IPS-20b (cell line): ENCODE measurements around the gene LONRF3.

ENCODE experiments used
- H3K27ac ChIP-seq: one replicate; pipeline ENCODE4 v1.5.1; 2013; ENCODE audit warnings: low read length
- H3K27me3 ChIP-seq: 2 replicates; pipeline ENCODE4 v1.6.1; 2013; ENCODE audit warnings: mild to moderate bottlenecking, low read length, inconsistent platforms; ENCODE audit not compliant: insufficient read depth
- H3K36me3 ChIP-seq: 2 replicates; pipeline ENCODE4 v1.6.1; 2013; ENCODE audit warnings: low read depth, mild to moderate bottlenecking, inconsistent platforms, low read length, moderate library complexity; ENCODE audit not compliant: insufficient read depth
- H3K4me1 ChIP-seq: 2 replicates; pipeline ENCODE4 v1.6.1; 2013; ENCODE audit warnings: mild to moderate bottlenecking, control low read depth, inconsistent platforms, low read length, moderate library complexity; ENCODE audit not compliant: insufficient read depth
- H3K4me3 ChIP-seq: 2 replicates; pipeline ENCODE4 v1.5.1; 2013; ENCODE audit warnings: mild to moderate bottlenecking, low read length, inconsistent platforms
- H3K9ac ChIP-seq: 2 replicates; pipeline ENCODE4 v1.6.1; 2013; ENCODE audit warnings: low read depth, mild to moderate bottlenecking, inconsistent platforms, low read length, moderate library complexity
- H3K9me3 ChIP-seq: 2 replicates; pipeline ENCODE4 v1.6.1; 2013; ENCODE audit warnings: mild to moderate bottlenecking, low read depth, low read length, inconsistent platforms; ENCODE audit not compliant: insufficient read depth

Gene LONRF3

DNA sequence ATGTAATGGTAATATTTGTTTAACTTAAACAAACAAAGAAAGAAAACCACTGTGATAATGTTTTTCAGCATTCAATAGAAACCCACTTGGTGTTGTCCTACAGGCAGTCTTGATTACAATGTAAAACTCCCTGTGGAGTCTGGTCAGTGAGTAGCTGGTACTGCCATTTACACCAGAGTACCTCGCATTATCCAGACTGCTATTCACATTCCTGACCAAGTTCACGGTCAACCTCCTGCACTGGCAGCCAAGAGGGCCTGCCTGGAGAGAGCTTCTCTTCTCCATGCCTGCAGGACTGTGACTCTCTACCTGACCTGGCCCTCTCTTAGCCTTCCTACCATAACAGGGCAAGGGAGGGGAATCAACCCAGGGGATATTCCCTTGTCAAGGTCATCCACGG, 2.9 kb upstream of the LONRF3 start:
- H3K9ac ChIP-seq, result no peak overlapping the region
- H3K4me1 ChIP-seq, result no peaks in the 10 kb centered on the region; the same call in 1 of the 2 replicates
- H3K27ac ChIP-seq, result no peak overlapping the region
- H3K36me3 ChIP-seq, result no peaks in the 10 kb centered on the region
- peaks cover 100% of the 10 kb centered on the region for H3K27me3 ChIP-seq
- H3K4me3 ChIP-seq, result no peak overlapping the region
- H3K9me3 ChIP-seq, result 0 out of 2 replicates have a peak, but pooled peaks cover 4% of the 10 kb centered on the region

DNA sequence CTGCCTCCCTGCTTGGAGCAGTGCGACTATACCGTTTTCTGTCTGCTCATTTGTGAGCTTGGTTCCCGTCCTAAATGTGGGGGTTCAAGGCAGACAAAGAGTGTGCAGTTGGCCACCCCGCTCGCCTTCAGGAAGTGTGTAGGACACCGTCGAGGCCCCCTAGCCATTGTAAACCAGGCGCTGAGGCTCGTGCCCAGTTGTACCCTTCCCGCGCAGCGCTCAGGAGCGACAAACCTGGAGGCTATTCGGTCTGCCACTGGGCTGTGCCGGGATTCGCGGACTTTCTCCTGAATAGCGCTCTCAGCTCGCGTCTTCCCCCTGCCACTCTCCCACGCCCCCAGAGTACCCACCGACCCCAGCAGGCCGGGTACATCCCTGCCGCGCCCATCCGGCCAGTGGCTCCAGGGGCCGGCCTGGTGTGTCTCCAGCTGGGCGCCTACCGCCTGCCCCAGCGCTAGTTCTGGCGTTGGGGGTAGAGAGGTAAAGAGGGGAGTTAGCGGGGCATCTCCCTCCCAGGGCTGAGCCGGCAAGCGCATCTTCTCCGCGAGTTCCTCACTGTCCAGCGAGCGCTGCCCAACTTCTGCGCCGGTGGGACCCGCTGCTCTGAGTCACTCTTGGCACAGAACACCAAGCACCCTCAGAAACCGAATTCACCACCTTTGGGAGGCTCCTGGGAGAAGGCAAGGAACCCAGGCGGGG, 880 bp upstream of the LONRF3 start:
- Histone ChIP-seq H3K27me3 (peaks cover 100% of the 10 kb centered on the region), H3K9ac (no peak overlapping the region), H3K27ac (no peak overlapping the region), H3K4me3 (no peak overlapping the region), H3K36me3 (no peaks in the 10 kb centered on the region), H3K9me3 (0 out of 2 replicates have a peak, but pooled peaks cover 4% of the 10 kb centered on the region), H3K4me1 (no peaks in the 10 kb centered on the region; the same call in 1 of the 2 replicates)

DNA sequence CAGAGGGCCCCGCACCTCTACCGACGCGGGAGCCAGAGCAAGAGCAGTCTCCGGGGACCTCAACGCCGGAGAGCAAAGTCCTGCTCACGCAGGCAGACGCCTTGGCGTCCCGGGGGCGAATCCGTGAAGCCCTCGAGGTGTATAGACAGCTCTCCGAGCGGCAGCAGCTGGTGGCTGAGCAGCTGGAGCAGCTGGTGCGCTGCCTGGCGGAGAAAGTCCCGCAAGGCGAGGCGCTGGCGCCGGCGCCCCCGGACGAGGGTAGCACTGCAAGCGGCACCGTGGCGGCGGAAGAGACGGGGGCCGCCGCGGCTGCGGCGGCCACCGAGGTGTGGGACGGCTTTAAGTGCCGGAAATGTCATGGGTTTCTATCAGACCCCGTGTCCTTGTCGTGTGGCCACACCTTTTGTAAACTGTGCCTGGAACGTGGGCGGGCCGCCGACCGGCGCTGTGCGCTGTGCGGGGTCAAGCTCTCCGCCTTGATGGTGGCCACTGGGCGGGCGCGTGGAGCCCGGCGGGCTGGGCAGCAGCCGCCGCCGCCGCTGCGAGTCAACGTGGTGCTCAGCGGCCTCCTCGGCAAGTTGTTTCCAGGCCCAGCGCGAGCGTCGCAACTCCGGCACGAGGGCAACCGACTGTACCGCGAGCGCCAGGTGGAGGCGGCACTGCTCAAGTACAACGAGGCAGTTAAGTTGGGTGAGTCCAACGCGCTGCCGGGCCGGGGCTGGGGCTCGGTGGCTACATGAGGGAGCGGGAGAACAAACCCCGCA, 672 bp downstream of the LONRF3 start:
- Histone ChIP-seq H3K27ac (no peak overlapping the region), H3K9me3 (0 out of 2 replicates have a peak, but pooled peaks cover 4% of the 10 kb centered on the region), H3K9ac (no peak overlapping the region), H3K4me1 (no peaks in the 10 kb centered on the region; the same call in 1 of the 2 replicates), H3K36me3 (no peaks in the 10 kb centered on the region), H3K4me3 (peak overlapping the region; percentile 40; the same call in 1 of the 2 replicates), H3K27me3 (peaks cover 99% of the 10 kb centered on the region)

DNA sequence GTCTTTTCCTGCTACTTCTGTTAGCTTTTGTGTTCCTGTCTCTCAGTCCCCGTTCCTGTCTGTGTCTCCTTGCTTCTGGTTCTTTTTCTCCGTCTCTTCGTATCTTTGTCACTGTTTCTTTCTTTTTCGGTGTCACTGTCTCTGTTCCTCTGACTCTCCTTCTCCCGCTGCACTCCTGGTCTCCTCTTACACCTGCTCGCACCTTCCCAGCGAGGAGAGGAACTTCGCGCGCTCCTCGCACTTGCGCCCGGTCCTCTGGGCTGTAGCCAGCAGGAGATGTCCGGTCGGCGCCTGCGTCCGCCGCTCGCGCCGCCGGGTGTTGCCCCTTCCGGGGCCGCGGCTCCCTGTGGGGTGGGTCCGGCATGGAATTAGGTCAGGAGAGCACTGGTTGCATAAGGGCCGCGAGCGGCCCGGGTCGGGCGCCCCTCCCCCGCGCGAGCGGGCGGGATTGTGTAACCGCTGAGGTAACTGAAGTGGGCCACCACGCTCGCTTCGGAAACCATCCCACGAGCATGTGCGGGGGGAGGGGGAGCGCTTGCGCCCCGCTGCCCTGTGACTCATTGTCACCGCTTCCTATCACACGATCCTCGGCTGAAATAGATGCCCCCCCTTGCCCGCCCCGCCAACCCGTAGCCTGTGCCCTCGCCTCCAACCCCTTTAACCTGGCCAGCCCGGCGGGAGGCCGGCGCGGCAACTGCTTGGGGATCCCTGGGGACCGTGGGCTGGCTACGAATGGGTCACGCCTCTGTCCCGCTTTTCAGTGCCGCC, 1.6 kb downstream of the LONRF3 start:
- H3K27me3 ChIP-seq, result peaks cover 99% of the 10 kb centered on the region
- H3K9me3 ChIP-seq, result 0 out of 2 replicates have a peak, but pooled peaks cover 4% of the 10 kb centered on the region
- H3K9ac ChIP-seq, result no peak overlapping the region
- peak overlapping the region; percentile 53 for H3K4me3 ChIP-seq
- H3K36me3 ChIP-seq, result no peaks in the 10 kb centered on the region
- no peaks in the 10 kb centered on the region; the same call in 1 of the 2 replicates for H3K4me1 ChIP-seq
- no peak overlapping the region for H3K27ac ChIP-seq

DNA sequence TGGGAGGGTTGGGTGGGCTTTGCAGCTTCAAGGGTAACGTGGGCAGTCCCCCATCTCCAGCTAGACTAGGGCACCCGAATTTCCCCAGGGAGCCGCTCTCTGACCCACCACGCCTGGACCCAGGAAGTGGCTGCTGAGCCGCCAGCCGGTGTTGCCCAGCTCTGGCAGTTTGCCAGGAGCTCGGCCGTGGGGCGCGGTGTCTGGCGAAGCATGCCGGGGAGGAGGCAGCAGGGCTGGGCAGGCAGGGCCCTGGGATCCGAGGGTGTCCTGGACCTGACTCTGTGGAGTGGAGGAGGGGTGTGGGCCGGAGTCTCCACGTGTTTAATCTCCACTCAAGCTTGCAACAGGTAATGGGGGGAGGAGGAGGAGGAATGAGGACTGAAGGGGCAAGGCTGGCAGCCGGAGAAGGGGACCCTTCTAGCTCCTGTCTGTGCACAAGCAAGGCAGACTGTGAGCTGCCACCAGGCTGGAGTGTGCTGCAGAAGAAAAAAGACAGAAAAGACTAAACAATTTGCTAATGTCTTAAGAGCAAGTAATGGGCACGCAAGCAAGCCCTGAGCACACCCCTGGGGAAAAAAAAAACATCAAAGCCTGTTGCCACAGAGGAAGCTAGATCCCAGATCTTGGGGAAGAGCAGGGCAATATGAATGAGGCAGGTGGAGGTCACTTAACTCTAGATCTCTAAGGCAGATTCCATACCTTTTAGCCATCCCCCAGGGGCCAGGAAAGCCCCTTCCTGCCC, 2.4 kb downstream of the LONRF3 start:
- Histone ChIP-seq H3K4me3 (no peak overlapping the region), H3K36me3 (no peaks in the 10 kb centered on the region), H3K4me1 (no peaks in the 10 kb centered on the region), H3K27ac (no peak overlapping the region), H3K9ac (no peak overlapping the region), H3K27me3 (peaks cover 96% of the 10 kb centered on the region), H3K9me3 (0 out of 2 replicates have a peak, but pooled peaks cover 4% of the 10 kb centered on the region)

GRCh38 chrX:118977424-118977823, 3.0 kb downstream of the LONRF3 start:
- Histone ChIP-seq H3K9me3 (0 out of 2 replicates have a peak, but pooled peaks cover 4% of the 10 kb centered on the region), H3K36me3 (no peaks in the 10 kb centered on the region), H3K4me3 (no peak overlapping the region), H3K27ac (no peak overlapping the region), H3K4me1 (no peaks in the 10 kb centered on the region), H3K27me3 (peaks cover 96% of the 10 kb centered on the region), H3K9ac (no peak overlapping the region)

GRCh38 chrX:118978451-118978850, 4.0 kb downstream of the LONRF3 start:
- Histone ChIP-seq H3K27ac (no peak overlapping the region), H3K4me1 (no peaks in the 10 kb centered on the region), H3K36me3 (no peaks in the 10 kb centered on the region), H3K9ac (no peak overlapping the region), H3K4me3 (no peak overlapping the region), H3K9me3 (no peaks in the 10 kb centered on the region), H3K27me3 (peaks cover 95% of the 10 kb centered on the region)

DNA sequence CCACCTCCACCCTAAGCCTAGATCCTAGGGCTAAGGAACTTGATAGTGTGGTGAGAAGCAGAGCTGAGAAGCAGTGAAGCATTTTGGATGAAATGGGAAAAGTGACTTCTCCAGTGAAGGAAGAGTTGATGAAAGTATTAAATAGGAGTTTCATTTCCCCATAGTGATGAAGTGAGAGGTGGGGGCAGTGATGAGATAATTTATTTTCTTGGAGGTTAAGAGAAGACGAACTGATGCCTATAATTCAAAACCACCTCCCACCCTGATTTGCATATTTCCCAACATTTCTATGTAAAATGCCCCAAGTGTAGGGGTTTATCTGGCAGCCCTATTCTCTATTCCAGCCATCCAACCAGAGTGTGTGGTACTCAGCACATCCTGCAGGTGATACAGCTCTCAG, 6.3 kb downstream of the LONRF3 start:
- H3K9ac ChIP-seq, result no peak overlapping the region
- H3K27ac ChIP-seq, result no peak overlapping the region
- no peaks in the 10 kb centered on the region for H3K4me1 ChIP-seq
- peaks cover 86% of the 10 kb centered on the region for H3K27me3 ChIP-seq
- no peaks in the 10 kb centered on the region for H3K9me3 ChIP-seq
- H3K36me3 ChIP-seq, result no peaks in the 10 kb centered on the region
- no peak overlapping the region for H3K4me3 ChIP-seq

GRCh38 chrX:118983513-118983912, 9.1 kb downstream of the LONRF3 start:
- no peak overlapping the region for H3K9ac ChIP-seq
- no peak overlapping the region for H3K4me3 ChIP-seq
- H3K36me3 ChIP-seq, result no peaks in the 10 kb centered on the region
- H3K9me3 ChIP-seq, result no peaks in the 10 kb centered on the region
- no peak overlapping the region for H3K27ac ChIP-seq
- peaks cover 62% of the 10 kb centered on the region for H3K27me3 ChIP-seq
- H3K4me1 ChIP-seq, result no peaks in the 10 kb centered on the region

DNA sequence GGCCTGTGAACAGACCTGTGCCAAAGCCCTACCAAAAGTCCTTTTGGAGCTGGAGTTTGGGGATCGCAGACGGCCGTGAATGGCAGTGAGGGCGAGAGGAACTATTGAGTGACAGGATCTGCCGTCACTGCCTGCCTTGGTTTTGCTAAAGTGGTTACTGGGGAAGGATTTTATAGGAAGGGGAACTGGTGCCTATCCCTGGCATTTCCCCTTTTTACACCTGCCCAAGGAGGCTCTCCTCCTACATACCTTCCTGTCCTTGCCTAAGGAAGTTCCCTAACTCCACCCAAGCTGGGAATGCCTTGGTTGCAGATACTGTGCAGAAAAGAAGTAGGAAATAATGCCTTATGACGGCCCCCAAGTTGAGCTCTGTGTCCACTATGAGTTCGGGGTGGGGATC, 14.5 kb downstream of the LONRF3 start:
- Histone ChIP-seq H3K9me3 (no peaks in the 10 kb centered on the region), H3K4me3 (no peak overlapping the region), H3K27ac (no peak overlapping the region), H3K36me3 (no peaks in the 10 kb centered on the region), H3K4me1 (peaks cover 7% of the 10 kb centered on the region; the same call in 1 of the 2 replicates), H3K9ac (no peak overlapping the region), H3K27me3 (peaks cover 13% of the 10 kb centered on the region)

- Histone ChIP-seq H3K4me3 (no peak overlapping the region), H3K4me1 (peaks cover 7% of the 10 kb centered on the region; the same call in 1 of the 2 replicates), H3K36me3 (no peaks in the 10 kb centered on the region), H3K9ac (no peak overlapping the region), H3K27me3 (peaks cover 4% of the 10 kb centered on the region), H3K27ac (no peak overlapping the region), H3K9me3 (no peaks in the 10 kb centered on the region)
These were observed 15.5 kb downstream of the LONRF3 start for GRCh38 chrX:118989886-118990285.
